ENCODE data around the gene CRY2. TPM values are rescaled to one million over a fixed set of nuclear protein-coding genes. Genes with fewer than 3 reads are reported as not detected.
A peak's percentile ranks its signal among the peaks of the same experiment; 100 is the strongest.

The CRY2 gene
- total RNA-seq, 1 donor from 2014 or later: 33.8 TPM

GRCh38 chr11:45921561-45922424 is 74.5 kb downstream of the CRY2 start:
- Mint-ChIP-seq H3K36me3 (no peaks in the 10 kb centered on the region), H3K9me3 (no peaks in the 10 kb centered on the region), H3K4me1 (peaks cover 19% of the 10 kb centered on the region), H3K27me3 (ENCODE audit: low read depth) (peaks cover 46% of the 10 kb centered on the region), H3K4me3 (peak overlapping the region; percentile 59), H3K27ac (peak overlapping the region; percentile 36)
- no peak for TF ChIP-seq CTCF (IDR thresholded peaks at IDR 0.05; ENCODE audit: unreplicated experiment)
- peak; percentile 20 to 48 for DNase-seq (ENCODE audit: low spot score in 2 of 2, unreplicated experiment in 2 of 2)

DNA sequence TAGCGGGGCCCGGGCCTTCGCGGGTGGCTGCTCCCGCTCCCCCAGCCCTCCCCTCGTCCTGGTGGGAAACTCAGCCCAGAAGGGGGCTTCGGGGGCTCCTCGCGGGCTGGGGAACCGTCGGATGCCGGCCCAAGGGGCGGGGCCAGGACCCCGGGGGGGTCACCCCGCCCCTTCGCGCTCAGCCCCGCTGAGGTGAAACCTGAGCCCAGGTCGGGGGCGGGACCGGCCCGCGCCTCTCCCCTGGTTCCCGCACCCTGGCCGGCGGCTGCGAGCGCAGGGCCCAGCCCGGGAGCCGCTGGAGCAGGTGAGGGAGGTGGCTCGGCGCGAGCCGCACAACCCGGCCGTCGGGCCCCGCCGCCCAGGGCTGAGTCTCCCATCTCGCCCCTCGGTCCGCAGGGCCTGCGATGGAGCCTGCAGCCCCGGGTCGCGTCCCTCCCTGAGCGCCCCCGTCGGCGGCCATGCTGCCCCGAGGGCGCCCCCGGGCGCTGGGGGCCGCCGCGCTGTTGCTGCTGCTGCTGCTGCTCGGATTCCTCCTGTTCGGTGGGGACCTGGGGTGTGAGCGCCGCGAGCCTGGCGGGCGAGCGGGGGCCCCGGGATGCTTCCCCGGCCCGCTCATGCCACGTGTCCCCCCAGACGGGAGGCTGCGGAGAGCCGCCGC is 75.3 kb downstream of the CRY2 start, which contains the start of gene LARGE2:
Gene LARGE2, plus strand, starts transcription at position 232 of the 658 bp plus-strand sequence. Its CDS starts 227 bp downstream, at position 459.
- peak in 1 of 2 experiments; percentile 27 for DNase-seq (ENCODE audit: low spot score in 2 of 2, unreplicated experiment in 2 of 2)
- peaks cover 15% of the 10 kb centered on the region for H3K4me1 Mint-ChIP-seq
- H3K4me3 Mint-ChIP-seq: peak within 1 kb of the TSS; percentile 67
- H3K27me3 Mint-ChIP-seq (ENCODE audit: low read depth): peaks cover 46% of the 10 kb centered on the region
- no peak for TF ChIP-seq CTCF (IDR thresholded peaks at IDR 0.05; ENCODE audit: unreplicated experiment)
- peak within 1 kb of the TSS; percentile 39 for H3K27ac Mint-ChIP-seq
- no peaks in the 10 kb centered on the region for H3K36me3 Mint-ChIP-seq
- H3K9me3 Mint-ChIP-seq: no peaks in the 10 kb centered on the region

GRCh38 chr11:45924036-45924915 is 77.0 kb downstream of the CRY2 start:
- TF ChIP-seq CTCF (IDR thresholded peaks at IDR 0.05; ENCODE audit: unreplicated experiment): no peak
- Mint-ChIP-seq H3K27me3 (ENCODE audit: low read depth) (peaks cover 46% of the 10 kb centered on the region), H3K27ac (no peak overlapping the region), H3K4me3 (peak overlapping the region; percentile 44), H3K9me3 (no peaks in the 10 kb centered on the region), H3K36me3 (no peaks in the 10 kb centered on the region), H3K4me1 (peaks cover 16% of the 10 kb centered on the region)
- DNase-seq (ENCODE audit: low spot score in 2 of 2, unreplicated experiment in 2 of 2): peak in 1 of 2 experiments; percentile 17

GRCh38 chr11:45924927-45925326 is 77.7 kb downstream of the CRY2 start:
- DNase-seq (ENCODE audit: low spot score in 2 of 2, unreplicated experiment in 2 of 2): no peak
- Mint-ChIP-seq H3K4me3 (no peak overlapping the region), H3K27me3 (ENCODE audit: low read depth) (peaks cover 46% of the 10 kb centered on the region)

More at GRCh38 chr11:45924927-45925326, 77.7 kb downstream of the CRY2 start:
- Mint-ChIP-seq H3K9me3 (no peaks in the 10 kb centered on the region), H3K4me1 (peaks cover 16% of the 10 kb centered on the region), H3K27ac (no peak overlapping the region), H3K36me3 (no peaks in the 10 kb centered on the region)
- no peak for TF ChIP-seq CTCF (IDR thresholded peaks at IDR 0.05; ENCODE audit: unreplicated experiment)
